Liver (tissue), 9 donors: Measurements from ENCODE around the gene SMAD5. TPM values are rescaled to one million over a fixed set of nuclear protein-coding genes. Genes with fewer than 3 reads are reported as not detected.

Source experiments
- DNase-seq: peaks from one replicate; pipeline ENCODE4 v3.0.0-alpha.2; 2017; ENCODE audit warnings: low spot score
- H3K27ac ChIP-seq, 2 donors: one replicate each; pipeline ENCODE4 v1.7.0; 2013; ENCODE audit warnings: inconsistent platforms in 2 of 2, low read length in 2 of 2, control low read depth in 1 of 2, low read depth in 1 of 2, mild to moderate bottlenecking in 1 of 2
- H3K27me3 ChIP-seq, 4 donors: one replicate each; pipeline versions ENCODE4 v1.6.1 to v1.7.0; 2013; ENCODE audit warnings: low read length in 3 of 4, inconsistent platforms in 1 of 4, mild to moderate bottlenecking in 1 of 4, moderate library complexity in 1 of 4; ENCODE audit not compliant: control insufficient read depth in 4 of 4, insufficient read depth in 4 of 4
- H3K36me3 ChIP-seq, 4 donors: one replicate each; pipeline versions ENCODE4 v1.6.1 to v1.7.0; 2013; ENCODE audit warnings: low read length in 3 of 4, mild to moderate bottlenecking in 3 of 4, low read depth in 1 of 4, moderate library complexity in 1 of 4; ENCODE audit not compliant: control insufficient read depth in 4 of 4, insufficient read depth in 3 of 4
- H3K4me1 ChIP-seq, 4 donors: one replicate each; pipeline versions ENCODE4 v1.6.1 to v1.7.0; 2013; ENCODE audit warnings: low read length in 3 of 4, mild to moderate bottlenecking in 3 of 4, moderate library complexity in 1 of 4; ENCODE audit not compliant: control insufficient read depth in 4 of 4, insufficient read depth in 4 of 4
- H3K4me3 ChIP-seq, 3 donors: one replicate each; pipeline versions ENCODE4 v1.6.1 to v1.7.0; 2013; ENCODE audit warnings: low read length in 3 of 3, control low read depth in 1 of 3, low read depth in 1 of 3, mild to moderate bottlenecking in 1 of 3
- H3K9ac ChIP-seq, 2 donors: one replicate each; pipeline ENCODE4 v1.7.0; 2013; ENCODE audit warnings: low read length in 2 of 2, mild to moderate bottlenecking in 2 of 2, moderate library complexity in 2 of 2, control low read depth in 1 of 2, low read depth in 1 of 2
- H3K9me3 ChIP-seq, 4 donors: one replicate each; pipeline versions ENCODE4 v1.6.1 to v1.7.0; 2013; ENCODE audit warnings: low read length in 3 of 4; ENCODE audit not compliant: control insufficient read depth in 4 of 4
- EGR1 ChIP-seq, 2 donors: IDR thresholded peaks; 2 replicates each; pipeline ENCODE4 v1.6.1; 2016 to 2018; ENCODE audit warnings: antibody characterized with exemption in 2 of 2, low read depth in 2 of 2
- FOXA1 ChIP-seq: IDR thresholded peaks from 2 replicates; pipeline ENCODE4 v1.6.1; 2016; ENCODE audit warnings: antibody characterized with exemption
- FOXA2 ChIP-seq: IDR thresholded peaks from 2 replicates; pipeline ENCODE4 v1.6.1; 2016; ENCODE audit warnings: antibody characterized with exemption
- GABPA ChIP-seq, 2 donors: IDR thresholded peaks in 1 of 2; conservative IDR thresholded peaks in 1 of 2; 2 replicates each; pipeline ENCODE4 v1.6.1; 2016; ENCODE audit warnings: antibody characterized with exemption in 2 of 2, mild to moderate bottlenecking in 1 of 2, moderate library complexity in 1 of 2
- HNF4A ChIP-seq, 2 donors: conservative IDR thresholded peaks; 2 replicates each; pipeline ENCODE4 v1.6.1; 2016; ENCODE audit warnings: antibody characterized with exemption in 2 of 2, mild to moderate bottlenecking in 2 of 2
- HNF4G ChIP-seq: IDR thresholded peaks from 2 replicates; pipeline ENCODE4 v1.6.1; 2016; ENCODE audit warnings: antibody characterized with exemption
- JUND ChIP-seq, 2 donors: IDR thresholded peaks; 2 replicates each; pipeline ENCODE4 v1.6.1; 2016; ENCODE audit warnings: antibody characterized with exemption in 2 of 2
- NR2F2 ChIP-seq: IDR thresholded peaks from 2 replicates; pipeline ENCODE4 v1.6.1; 2016; ENCODE audit warnings: antibody characterized with exemption
- RXRA ChIP-seq, 2 donors: IDR thresholded peaks; 2 replicates each; pipeline ENCODE4 v1.6.1; 2017 to 2018; ENCODE audit warnings: antibody characterized with exemption in 2 of 2, mild to moderate bottlenecking in 1 of 2
- SP1 ChIP-seq: IDR thresholded peaks from 2 replicates; pipeline ENCODE4 v1.6.1; 2018; ENCODE audit warnings: antibody characterized with exemption, mild to moderate bottlenecking
- TAF1 ChIP-seq: conservative IDR thresholded peaks from 2 replicates; pipeline ENCODE4 v1.6.1; 2016; ENCODE audit warnings: antibody characterized with exemption, mild to moderate bottlenecking
- WGBS: extraction: QIAGEN DNeasy Blood & Tissue Kit; methylation state at CpG from one replicate; pipeline ENCODE4 v1.1.7; 2013; 5-methylcytosine and 5-hydroxymethylcytosine counted together
- polyA plus RNA-seq, 2 donors: library from polyadenylated mRNA; stranded (reverse) in 1 of 2; unstranded in 1 of 2; fragments of 200-250 nt in 1 of 2; fragments of >200 nt in 1 of 2; fragmentation: Nextera tagmentation in 1 of 2; extraction: Ambion mirVana in 1 of 2; gene quantifications; one replicate each; pipeline versions ENCODE4 v1.2.1 to v1.2.3, GENCODE V29; 2013 to 2015
- total RNA-seq, 2 donors: library from RNA; depleted of rRNA; stranded (reverse); fragments of >200 nt; gene quantifications; one replicate each; pipeline ENCODE4 v1.2.3, GENCODE V29; 2014
- TF ChIP-seq, protein P1 (sequence below): IDR thresholded peaks from 2 replicates; pipeline ENCODE4 v1.6.1; 2016; ENCODE audit warnings: antibody characterized with exemption
- TF ChIP-seq, protein P2 (sequence below): IDR thresholded peaks from 2 replicates; pipeline ENCODE4 v1.6.1; 2016; ENCODE audit warnings: antibody characterized with exemption
- TF ChIP-seq, protein P3 (sequence below): IDR thresholded peaks from 2 replicates; pipeline ENCODE4 v1.6.1; 2016; ENCODE audit warnings: antibody characterized with exemption
- TF ChIP-seq, protein P4 (sequence below): IDR thresholded peaks from 2 replicates; pipeline ENCODE4 v1.6.1; 2016; ENCODE audit warnings: antibody characterized with exemption, mild to moderate bottlenecking
- donor health status: healthy.
- donor health status: healthy.
- donor health status: healthy.
- donor health status: healthy.
- donor health status: healthy.

SMAD5 gene
- total and polyA plus RNA-seq, 4 donors, result 5.9 to 42.0 (median 16.3) TPM

DNA sequence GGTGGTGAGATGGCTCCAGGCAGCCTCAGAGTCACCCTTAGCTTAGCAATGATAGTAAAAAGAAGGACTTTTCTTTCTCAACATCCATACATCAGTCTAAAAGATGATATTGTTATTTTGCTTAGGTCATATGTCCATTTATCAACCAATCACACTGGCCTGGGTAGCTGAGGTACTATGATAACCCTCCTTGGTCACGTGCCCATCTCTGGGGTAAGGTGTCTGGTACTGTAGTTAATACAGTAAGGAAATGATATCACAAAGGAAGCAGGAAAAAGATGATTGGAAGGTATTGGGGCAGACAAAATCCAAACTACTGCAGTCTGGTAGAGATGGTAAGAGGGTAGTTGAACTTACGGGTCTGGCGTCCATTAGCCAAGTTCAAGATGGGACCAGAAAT lies 5.1 kb upstream of the SMAD5 start:
- 94% methylated on average over 3 of the region's 3 CpGs for WGBS
- H3K36me3 ChIP-seq, result no peaks in the 10 kb centered on the region
- H3K4me3 ChIP-seq, result no peak overlapping the region
- peaks cover 0 to 17% (median 5%) of the 10 kb centered on the region in 4 donors for H3K4me1 ChIP-seq
- no peaks in the 10 kb centered on the region for H3K27me3 ChIP-seq
- H3K9me3 ChIP-seq, result no peaks in the 10 kb centered on the region
- TF ChIP-seq EGR1 (IDR thresholded peaks at IDR 0.05; ENCODE audit: low read depth in 2 of 2) (no peak), GABPA (IDR thresholded peaks at IDR 0.05 in 1 of 2, conservative IDR thresholded peaks at IDR 0.05 in 1 of 2) (no peak), JUND (IDR thresholded peaks at IDR 0.05) (no peak), SP1 (no peak), FOXA1 (no peak), FOXA2 (no peak), TAF1 (no peak), HNF4G (no peak), HNF4A (conservative IDR thresholded peaks at IDR 0.05) (no peak)
- TF ChIP-seq, protein P1, sequence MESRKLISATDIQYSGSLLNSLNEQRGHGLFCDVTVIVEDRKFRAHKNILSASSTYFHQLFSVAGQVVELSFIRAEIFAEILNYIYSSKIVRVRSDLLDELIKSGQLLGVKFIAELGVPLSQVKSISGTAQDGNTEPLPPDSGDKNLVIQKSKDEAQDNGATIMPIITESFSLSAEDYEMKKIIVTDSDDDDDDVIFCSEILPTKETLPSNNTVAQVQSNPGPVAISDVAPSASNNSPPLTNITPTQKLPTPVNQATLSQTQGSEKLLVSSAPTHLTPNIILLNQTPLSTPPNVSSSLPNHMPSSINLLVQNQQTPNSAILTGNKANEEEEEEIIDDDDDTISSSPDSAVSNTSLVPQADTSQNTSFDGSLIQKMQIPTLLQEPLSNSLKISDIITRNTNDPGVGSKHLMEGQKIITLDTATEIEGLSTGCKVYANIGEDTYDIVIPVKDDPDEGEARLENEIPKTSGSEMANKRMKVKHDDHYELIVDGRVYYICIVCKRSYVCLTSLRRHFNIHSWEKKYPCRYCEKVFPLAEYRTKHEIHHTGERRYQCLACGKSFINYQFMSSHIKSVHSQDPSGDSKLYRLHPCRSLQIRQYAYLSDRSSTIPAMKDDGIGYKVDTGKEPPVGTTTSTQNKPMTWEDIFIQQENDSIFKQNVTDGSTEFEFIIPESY, result no peak
- TF ChIP-seq, protein P2, sequence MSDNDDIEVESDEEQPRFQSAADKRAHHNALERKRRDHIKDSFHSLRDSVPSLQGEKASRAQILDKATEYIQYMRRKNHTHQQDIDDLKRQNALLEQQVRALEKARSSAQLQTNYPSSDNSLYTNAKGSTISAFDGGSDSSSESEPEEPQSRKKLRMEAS, result no peak
- TF ChIP-seq, protein P3, sequence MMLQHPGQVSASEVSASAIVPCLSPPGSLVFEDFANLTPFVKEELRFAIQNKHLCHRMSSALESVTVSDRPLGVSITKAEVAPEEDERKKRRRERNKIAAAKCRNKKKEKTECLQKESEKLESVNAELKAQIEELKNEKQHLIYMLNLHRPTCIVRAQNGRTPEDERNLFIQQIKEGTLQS, result no peak
- H3K27ac ChIP-seq, result no peak overlapping the region
- no peak overlapping the region for H3K9ac ChIP-seq
- DNase-seq, result no peak

DNA sequence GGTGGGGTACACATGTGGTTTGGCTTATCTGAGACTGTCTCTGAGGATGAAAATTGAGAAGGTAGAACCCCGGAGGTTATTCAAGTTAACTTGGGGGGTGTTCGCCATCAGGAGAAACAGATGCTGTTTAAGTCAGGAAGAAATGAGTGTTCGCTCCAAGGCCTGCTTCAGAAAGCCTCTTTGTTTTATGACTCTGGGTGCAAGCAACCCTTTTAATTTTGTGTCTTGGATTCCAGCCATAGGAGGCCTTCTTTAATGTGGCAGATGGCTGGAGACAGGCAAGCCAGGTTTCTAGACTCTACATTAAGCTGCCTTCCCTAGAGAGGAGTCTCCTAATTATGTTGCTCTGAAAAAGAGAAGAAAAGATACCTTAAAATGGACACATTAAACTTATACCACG lies 4.2 kb upstream of the SMAD5 start:
- peaks cover 0 to 16% (median 4%) of the 10 kb centered on the region in 4 donors for H3K4me1 ChIP-seq
- no peaks in the 10 kb centered on the region for H3K9me3 ChIP-seq
- no peaks in the 10 kb centered on the region for H3K27me3 ChIP-seq
- no peak overlapping the region for H3K9ac ChIP-seq
- no peak overlapping the region for H3K4me3 ChIP-seq
- TF ChIP-seq NR2F2, result no peak
- no peak for TF ChIP-seq JUND (IDR thresholded peaks at IDR 0.05)
- TF ChIP-seq TAF1, result no peak
- no peak for TF ChIP-seq HNF4G
- TF ChIP-seq, protein P3, result no peak
- TF ChIP-seq RXRA (IDR thresholded peaks at IDR 0.05), result no peak
- DNase-seq, result no peak
- 90% methylated on average over 4 of the region's 4 CpGs for WGBS
- no peak overlapping the region for H3K27ac ChIP-seq
- no peaks in the 10 kb centered on the region for H3K36me3 ChIP-seq

DNA sequence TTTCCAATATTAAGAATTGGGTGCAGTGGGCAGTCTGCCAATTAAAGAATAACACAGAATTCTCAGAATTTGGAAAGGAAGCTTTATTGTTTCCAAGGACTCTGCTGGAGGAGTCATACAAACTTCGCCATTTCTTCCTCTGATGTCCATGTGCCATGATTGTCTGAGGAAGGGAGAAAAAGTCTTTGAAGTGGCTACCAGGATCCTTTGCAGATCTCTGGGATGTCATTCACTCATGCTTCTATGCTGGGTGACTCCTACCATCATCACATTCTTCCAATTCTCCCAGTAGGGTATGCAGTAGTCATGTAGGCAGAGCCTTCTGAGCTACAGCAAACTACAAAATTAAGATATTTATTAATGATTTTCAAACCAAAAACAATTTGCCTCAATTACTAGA lies 3.2 kb upstream of the SMAD5 start:
- no peak for DNase-seq
- no peaks in the 10 kb centered on the region for H3K9me3 ChIP-seq
- H3K36me3 ChIP-seq, result no peaks in the 10 kb centered on the region
- H3K27ac ChIP-seq, result no peak overlapping the region
- no peaks in the 10 kb centered on the region for H3K27me3 ChIP-seq
- WGBS, result 75% methylated on average over 1 of the region's 1 CpG
- peaks cover under 1 to 15% (median 4%) of the 10 kb centered on the region in 4 donors for H3K4me1 ChIP-seq
- H3K9ac ChIP-seq, result no peak overlapping the region
- H3K4me3 ChIP-seq, result no peak overlapping the region
- TF ChIP-seq FOXA2 (no peak), EGR1 (IDR thresholded peaks at IDR 0.05; ENCODE audit: low read depth in 2 of 2) (no peak), JUND (IDR thresholded peaks at IDR 0.05) (no peak), NR2F2 (no peak), SP1 (no peak), RXRA (IDR thresholded peaks at IDR 0.05) (no peak), HNF4G (no peak), FOXA1 (no peak)
- TF ChIP-seq, protein P4, sequence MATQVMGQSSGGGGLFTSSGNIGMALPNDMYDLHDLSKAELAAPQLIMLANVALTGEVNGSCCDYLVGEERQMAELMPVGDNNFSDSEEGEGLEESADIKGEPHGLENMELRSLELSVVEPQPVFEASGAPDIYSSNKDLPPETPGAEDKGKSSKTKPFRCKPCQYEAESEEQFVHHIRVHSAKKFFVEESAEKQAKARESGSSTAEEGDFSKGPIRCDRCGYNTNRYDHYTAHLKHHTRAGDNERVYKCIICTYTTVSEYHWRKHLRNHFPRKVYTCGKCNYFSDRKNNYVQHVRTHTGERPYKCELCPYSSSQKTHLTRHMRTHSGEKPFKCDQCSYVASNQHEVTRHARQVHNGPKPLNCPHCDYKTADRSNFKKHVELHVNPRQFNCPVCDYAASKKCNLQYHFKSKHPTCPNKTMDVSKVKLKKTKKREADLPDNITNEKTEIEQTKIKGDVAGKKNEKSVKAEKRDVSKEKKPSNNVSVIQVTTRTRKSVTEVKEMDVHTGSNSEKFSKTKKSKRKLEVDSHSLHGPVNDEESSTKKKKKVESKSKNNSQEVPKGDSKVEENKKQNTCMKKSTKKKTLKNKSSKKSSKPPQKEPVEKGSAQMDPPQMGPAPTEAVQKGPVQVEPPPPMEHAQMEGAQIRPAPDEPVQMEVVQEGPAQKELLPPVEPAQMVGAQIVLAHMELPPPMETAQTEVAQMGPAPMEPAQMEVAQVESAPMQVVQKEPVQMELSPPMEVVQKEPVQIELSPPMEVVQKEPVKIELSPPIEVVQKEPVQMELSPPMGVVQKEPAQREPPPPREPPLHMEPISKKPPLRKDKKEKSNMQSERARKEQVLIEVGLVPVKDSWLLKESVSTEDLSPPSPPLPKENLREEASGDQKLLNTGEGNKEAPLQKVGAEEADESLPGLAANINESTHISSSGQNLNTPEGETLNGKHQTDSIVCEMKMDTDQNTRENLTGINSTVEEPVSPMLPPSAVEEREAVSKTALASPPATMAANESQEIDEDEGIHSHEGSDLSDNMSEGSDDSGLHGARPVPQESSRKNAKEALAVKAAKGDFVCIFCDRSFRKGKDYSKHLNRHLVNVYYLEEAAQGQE, result no peak
- TF ChIP-seq, protein P2, result no peak
- TF ChIP-seq, protein P3, result no peak
- TF ChIP-seq, protein P1, result no peak
